WTC11 (cell line): ENCODE data around the gene MACROD2. TPM values are rescaled to one million over a fixed set of nuclear protein-coding genes. Genes with fewer than 3 reads are reported as not detected.

Experiments used
- ATAC-seq: fragments of 200-7000 bp; cut with Tn5 transposase; 2 replicates; pipeline ENCODE4 v1.10.0; 2021; ENCODE audit warnings: mild to moderate bottlenecking, moderate library complexity
- CTCF ChIA-PET: fragments of 300-600 bp; sonication (Branson Sonifier 250); formaldehyde crosslinking; loops from one replicate; lab custom pipeline; 2021; ENCODE audit warnings: antibody characterized with exemption; lab: Charles Lee
- POLR2A ChIA-PET: fragments of 350-600 bp; sonication (Branson Sonifier 250); formaldehyde crosslinking; loops from one replicate; lab custom pipeline; 2021; ENCODE audit warnings: antibody characterized with exemption; lab: Charles Lee
- DNase-seq: peaks from one replicate; pipeline ENCODE4 v3.0.0; 2021; ENCODE audit warnings: low spot score
- H3K27ac Mint-ChIP-seq: 2 replicates; pipeline ENCODE4 v1.8.0; 2021; ENCODE audit warnings: mixed read lengths
- H3K27me3 Mint-ChIP-seq: 2 replicates; pipeline ENCODE4 v1.8.0; 2021; ENCODE audit warnings: low read depth, mild to moderate bottlenecking, moderate library complexity, mixed read lengths
- H3K36me3 Mint-ChIP-seq: 2 replicates; pipeline ENCODE4 v1.8.0; 2021; ENCODE audit warnings: mixed read lengths
- H3K4me1 Mint-ChIP-seq: 2 replicates; pipeline ENCODE4 v1.8.0; 2022; ENCODE audit warnings: mixed read lengths
- H3K4me3 Mint-ChIP-seq: 2 replicates; pipeline ENCODE4 v1.8.0; 2021; ENCODE audit warnings: mild to moderate bottlenecking, moderate library complexity, mixed read lengths
- H3K9me3 Mint-ChIP-seq: 2 replicates; pipeline ENCODE4 v1.8.0; 2021; ENCODE audit warnings: mixed read lengths
- EMX1 ChIP-seq: fragments of 250-450 bp; sonication (Bioruptor Pico); IDR thresholded peaks from 2 replicates; pipeline ENCODE4 v1.8.0; 2021; ENCODE audit warnings: mild to moderate bottlenecking
- GRHL2 ChIP-seq: fragments of 250-450 bp; sonication (Bioruptor Pico); IDR thresholded peaks from 2 replicates; pipeline ENCODE4 v1.8.0; 2022; ENCODE audit warnings: mild to moderate bottlenecking, moderate library complexity; ENCODE audit not compliant: insufficient replicate concordance, severe bottlenecking
- HMGA2 ChIP-seq: fragments of 250-450 bp; sonication (Bioruptor Pico); IDR thresholded peaks from 2 replicates; pipeline ENCODE4 v1.4.0; 2021; ENCODE audit warnings: mild to moderate bottlenecking, moderate library complexity
- IRF2 ChIP-seq: sonication (generic); formaldehyde crosslinking; IDR thresholded peaks from 2 replicates; pipeline ENCODE4 v1.8.0; 2022; ENCODE audit warnings: low read depth, missing genetic modification reagents, borderline replicate concordance
- KAT7 ChIP-seq: sonication (generic); formaldehyde crosslinking; IDR thresholded peaks from 2 replicates; pipeline ENCODE4 v1.8.1; 2023; ENCODE audit warnings: missing genetic modification reagents, mild to moderate bottlenecking, borderline replicate concordance
- NFE2L1 ChIP-seq: sonication (generic); formaldehyde crosslinking; IDR thresholded peaks from 2 replicates; pipeline ENCODE4 v1.8.1; 2023; ENCODE audit warnings: missing genetic modification reagents
- NR1H2 ChIP-seq: sonication (generic); formaldehyde crosslinking; IDR thresholded peaks from 2 replicates; pipeline ENCODE4 v1.9.0; 2021; ENCODE audit warnings: mild to moderate bottlenecking, moderate library complexity, missing genetic modification reagents
- NR2C2 ChIP-seq: sonication (generic); formaldehyde crosslinking; IDR thresholded peaks from 2 replicates; pipeline ENCODE4 v1.8.0; 2022; ENCODE audit warnings: mild to moderate bottlenecking, missing genetic modification reagents
- PRRX2 ChIP-seq: fragments of 250-450 bp; sonication (Bioruptor Pico); IDR thresholded peaks from 2 replicates; pipeline ENCODE4 v1.8.0; 2021; ENCODE audit warnings: mild to moderate bottlenecking
- SMAD4 ChIP-seq: sonication (generic); formaldehyde crosslinking; IDR thresholded peaks from 2 replicates; pipeline ENCODE4 v1.8.0; 2022; ENCODE audit warnings: mild to moderate bottlenecking, missing genetic modification reagents
- SP1 ChIP-seq: sonication (generic); formaldehyde crosslinking; conservative IDR thresholded peaks from 2 replicates; pipeline ENCODE4 v1.8.1; 2022; ENCODE audit warnings: missing genetic modification reagents
- TEAD1 ChIP-seq: sonication (generic); formaldehyde crosslinking; IDR thresholded peaks from 2 replicates; pipeline ENCODE4 v1.8.0; 2022; ENCODE audit warnings: mild to moderate bottlenecking, missing genetic modification reagents
- TEAD4 ChIP-seq: sonication (generic); formaldehyde crosslinking; IDR thresholded peaks from 2 replicates; pipeline ENCODE4 v1.8.0; 2022; ENCODE audit warnings: mild to moderate bottlenecking, missing genetic modification reagents
- ZNF317 ChIP-seq: sonication (generic); formaldehyde crosslinking; IDR thresholded peaks from 2 replicates; pipeline ENCODE4 v1.8.1; 2023; ENCODE audit warnings: low read depth, mild to moderate bottlenecking, moderate library complexity, missing genetic modification reagents, borderline replicate concordance
- total RNA-seq: library from RNA; stranded (reverse); gene quantifications from 3 replicates; pipeline ENCODE4 v1.2.3, GENCODE V29; 2021
- TF ChIP-seq, protein P1 (sequence below): sonication (generic); formaldehyde crosslinking; IDR thresholded peaks from 2 replicates; pipeline ENCODE4 v1.8.1; 2022; ENCODE audit warnings: missing genetic modification reagents, borderline replicate concordance
- TF ChIP-seq, protein P2 (sequence below): fragments of 250-450 bp; sonication (Bioruptor Pico); IDR thresholded peaks from 2 replicates; pipeline ENCODE4 v1.8.0; 2021; ENCODE audit warnings: mild to moderate bottlenecking
- TF ChIP-seq, protein P3 (sequence below): fragments of 250-450 bp; sonication (Bioruptor Pico); IDR thresholded peaks from 2 replicates; pipeline ENCODE4 v2.1.2; 2022; ENCODE audit warnings: mild to moderate bottlenecking, moderate library complexity
- TF ChIP-seq, protein P4 (sequence below): sonication (generic); formaldehyde crosslinking; IDR thresholded peaks from 2 replicates; pipeline ENCODE4 v1.8.1; 2023; ENCODE audit warnings: mild to moderate bottlenecking, moderate library complexity, missing genetic modification reagents
- TF ChIP-seq, protein P5 (sequence below): sonication (generic); formaldehyde crosslinking; IDR thresholded peaks from 2 replicates; pipeline ENCODE4 v1.8.0; 2023; ENCODE audit warnings: missing genetic modification reagents, mild to moderate bottlenecking, borderline replicate concordance

The MACROD2 gene
- total RNA-seq, 1 experiment from 2014 or later: 4.1 TPM

DNA sequence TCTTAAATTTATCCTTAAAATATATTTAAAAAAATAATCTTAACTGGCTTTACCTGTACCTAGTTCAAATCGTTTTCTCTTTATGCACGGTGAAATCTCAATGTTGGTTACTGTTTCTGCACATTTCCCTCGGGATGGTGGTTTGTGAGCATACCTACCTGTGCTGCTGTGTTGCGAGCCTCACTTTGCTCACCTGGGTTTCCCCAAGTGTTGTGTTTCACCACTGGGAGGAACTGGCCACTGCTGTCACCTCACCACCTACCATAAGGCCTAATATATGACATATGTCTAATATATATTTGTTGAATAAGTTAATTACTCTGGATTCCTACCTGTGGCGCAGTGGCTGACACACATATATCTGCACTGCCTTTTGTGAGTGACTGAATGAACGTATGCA lies 835.6 kb downstream of the MACROD2 start:
- CTCF ChIA-PET: no interaction called here

DNA sequence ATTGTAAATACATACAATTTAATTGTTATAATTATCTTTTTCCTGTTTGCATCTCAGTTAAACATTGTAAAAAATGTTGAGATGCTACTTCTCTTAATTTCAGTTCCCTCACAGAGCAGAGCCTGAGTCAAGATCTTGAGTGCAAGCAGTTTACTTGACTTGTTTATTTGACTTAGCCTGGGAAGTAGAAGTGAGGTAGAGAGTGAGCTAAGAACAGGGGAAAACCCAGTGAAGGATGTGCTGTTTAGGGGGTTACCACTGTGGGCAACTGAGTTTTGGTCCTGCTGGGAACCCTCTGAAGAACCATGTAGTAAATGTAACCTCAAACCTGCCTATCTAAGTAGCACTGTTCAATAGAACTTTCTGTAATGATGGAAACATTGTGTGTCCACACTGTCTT lies 837.3 kb downstream of the MACROD2 start:
- TF ChIP-seq, protein P1, sequence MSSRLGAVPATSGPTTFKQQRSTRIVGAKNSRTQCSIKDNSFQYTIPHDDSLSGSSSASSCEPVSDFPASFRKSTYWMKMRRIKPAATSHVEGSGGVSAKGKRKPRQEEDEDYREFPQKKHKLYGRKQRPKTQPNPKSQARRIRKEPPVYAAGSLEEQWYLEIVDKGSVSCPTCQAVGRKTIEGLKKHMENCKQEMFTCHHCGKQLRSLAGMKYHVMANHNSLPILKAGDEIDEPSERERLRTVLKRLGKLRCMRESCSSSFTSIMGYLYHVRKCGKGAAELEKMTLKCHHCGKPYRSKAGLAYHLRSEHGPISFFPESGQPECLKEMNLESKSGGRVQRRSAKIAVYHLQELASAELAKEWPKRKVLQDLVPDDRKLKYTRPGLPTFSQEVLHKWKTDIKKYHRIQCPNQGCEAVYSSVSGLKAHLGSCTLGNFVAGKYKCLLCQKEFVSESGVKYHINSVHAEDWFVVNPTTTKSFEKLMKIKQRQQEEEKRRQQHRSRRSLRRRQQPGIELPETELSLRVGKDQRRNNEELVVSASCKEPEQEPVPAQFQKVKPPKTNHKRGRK (CRISPR knock-in tag): no peak
- TF ChIP-seq, protein P2, sequence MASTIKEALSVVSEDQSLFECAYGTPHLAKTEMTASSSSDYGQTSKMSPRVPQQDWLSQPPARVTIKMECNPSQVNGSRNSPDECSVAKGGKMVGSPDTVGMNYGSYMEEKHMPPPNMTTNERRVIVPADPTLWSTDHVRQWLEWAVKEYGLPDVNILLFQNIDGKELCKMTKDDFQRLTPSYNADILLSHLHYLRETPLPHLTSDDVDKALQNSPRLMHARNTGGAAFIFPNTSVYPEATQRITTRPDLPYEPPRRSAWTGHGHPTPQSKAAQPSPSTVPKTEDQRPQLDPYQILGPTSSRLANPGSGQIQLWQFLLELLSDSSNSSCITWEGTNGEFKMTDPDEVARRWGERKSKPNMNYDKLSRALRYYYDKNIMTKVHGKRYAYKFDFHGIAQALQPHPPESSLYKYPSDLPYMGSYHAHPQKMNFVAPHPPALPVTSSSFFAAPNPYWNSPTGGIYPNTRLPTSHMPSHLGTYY (CRISPR knock-in tag): no peak
- no peak for TF ChIP-seq SP1 (CRISPR knock-in tag)
- no peak for TF ChIP-seq NFE2L1 (CRISPR knock-in tag)
- TF ChIP-seq, protein P3, sequence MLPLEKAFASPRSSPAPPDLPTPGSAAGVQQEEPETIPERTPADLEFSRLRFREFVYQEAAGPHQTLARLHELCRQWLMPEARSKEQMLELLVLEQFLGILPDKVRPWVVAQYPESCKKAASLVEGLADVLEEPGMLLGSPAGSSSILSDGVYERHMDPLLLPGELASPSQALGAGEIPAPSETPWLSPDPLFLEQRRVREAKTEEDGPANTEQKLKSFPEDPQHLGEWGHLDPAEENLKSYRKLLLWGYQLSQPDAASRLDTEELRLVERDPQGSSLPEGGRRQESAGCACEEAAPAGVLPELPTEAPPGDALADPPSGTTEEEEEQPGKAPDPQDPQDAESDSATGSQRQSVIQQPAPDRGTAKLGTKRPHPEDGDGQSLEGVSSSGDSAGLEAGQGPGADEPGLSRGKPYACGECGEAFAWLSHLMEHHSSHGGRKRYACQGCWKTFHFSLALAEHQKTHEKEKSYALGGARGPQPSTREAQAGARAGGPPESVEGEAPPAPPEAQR: no peak
- no peak for TF ChIP-seq TEAD4 (CRISPR knock-in tag)
- no peak for ATAC-seq
- H3K36me3 Mint-ChIP-seq: no peaks in the 10 kb centered on the region
- ChIA-PET CTCF (no interaction called here), POLR2A (no interaction called here)
- no peaks in the 10 kb centered on the region for H3K27me3 Mint-ChIP-seq
- no peak for DNase-seq
- no peak overlapping the region for H3K27ac Mint-ChIP-seq
- no peaks in the 10 kb centered on the region for H3K9me3 Mint-ChIP-seq
- H3K4me3 Mint-ChIP-seq: no peak overlapping the region
- no peaks in the 10 kb centered on the region; the same call in 1 of the 2 replicates for H3K4me1 Mint-ChIP-seq

More for the DNA sequence above, 835.6 kb downstream of the MACROD2 start:
- H3K27ac Mint-ChIP-seq: no peak overlapping the region
- no peaks in the 10 kb centered on the region; the same call in none of the 2 replicates for H3K4me1 Mint-ChIP-seq
- no peak for DNase-seq
- no peak for TF ChIP-seq NR2C2 (CRISPR knock-in tag)
- no peak for TF ChIP-seq HMGA2 (CRISPR knock-in tag)
- no peak for TF ChIP-seq GRHL2 (CRISPR knock-in tag)
- TF ChIP-seq IRF2 (CRISPR knock-in tag): no peak
- TF ChIP-seq, protein P4, sequence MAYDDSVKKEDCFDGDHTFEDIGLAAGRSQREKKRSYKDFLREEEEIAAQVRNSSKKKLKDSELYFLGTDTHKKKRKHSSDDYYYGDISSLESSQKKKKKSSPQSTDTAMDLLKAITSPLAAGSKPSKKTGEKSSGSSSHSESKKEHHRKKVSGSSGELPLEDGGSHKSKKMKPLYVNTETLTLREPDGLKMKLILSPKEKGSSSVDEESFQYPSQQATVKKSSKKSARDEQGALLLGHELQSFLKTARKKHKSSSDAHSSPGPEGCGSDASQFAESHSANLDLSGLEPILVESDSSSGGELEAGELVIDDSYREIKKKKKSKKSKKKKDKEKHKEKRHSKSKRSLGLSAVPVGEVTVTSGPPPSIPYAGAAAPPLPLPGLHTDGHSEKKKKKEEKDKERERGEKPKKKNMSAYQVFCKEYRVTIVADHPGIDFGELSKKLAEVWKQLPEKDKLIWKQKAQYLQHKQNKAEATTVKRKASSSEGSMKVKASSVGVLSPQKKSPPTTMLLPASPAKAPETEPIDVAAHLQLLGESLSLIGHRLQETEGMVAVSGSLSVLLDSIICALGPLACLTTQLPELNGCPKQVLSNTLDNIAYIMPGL (CRISPR knock-in tag): no peak
- TF ChIP-seq TEAD1 (CRISPR knock-in tag): no peak
- TF ChIP-seq EMX1 (CRISPR knock-in tag): no peak
- TF ChIP-seq NR1H2 (CRISPR knock-in tag): no peak
- TF ChIP-seq KAT7 (CRISPR knock-in tag): no peak
- TF ChIP-seq ZNF317 (CRISPR knock-in tag): no peak
- no peak for TF ChIP-seq TEAD4 (CRISPR knock-in tag)
- TF ChIP-seq, protein P5, sequence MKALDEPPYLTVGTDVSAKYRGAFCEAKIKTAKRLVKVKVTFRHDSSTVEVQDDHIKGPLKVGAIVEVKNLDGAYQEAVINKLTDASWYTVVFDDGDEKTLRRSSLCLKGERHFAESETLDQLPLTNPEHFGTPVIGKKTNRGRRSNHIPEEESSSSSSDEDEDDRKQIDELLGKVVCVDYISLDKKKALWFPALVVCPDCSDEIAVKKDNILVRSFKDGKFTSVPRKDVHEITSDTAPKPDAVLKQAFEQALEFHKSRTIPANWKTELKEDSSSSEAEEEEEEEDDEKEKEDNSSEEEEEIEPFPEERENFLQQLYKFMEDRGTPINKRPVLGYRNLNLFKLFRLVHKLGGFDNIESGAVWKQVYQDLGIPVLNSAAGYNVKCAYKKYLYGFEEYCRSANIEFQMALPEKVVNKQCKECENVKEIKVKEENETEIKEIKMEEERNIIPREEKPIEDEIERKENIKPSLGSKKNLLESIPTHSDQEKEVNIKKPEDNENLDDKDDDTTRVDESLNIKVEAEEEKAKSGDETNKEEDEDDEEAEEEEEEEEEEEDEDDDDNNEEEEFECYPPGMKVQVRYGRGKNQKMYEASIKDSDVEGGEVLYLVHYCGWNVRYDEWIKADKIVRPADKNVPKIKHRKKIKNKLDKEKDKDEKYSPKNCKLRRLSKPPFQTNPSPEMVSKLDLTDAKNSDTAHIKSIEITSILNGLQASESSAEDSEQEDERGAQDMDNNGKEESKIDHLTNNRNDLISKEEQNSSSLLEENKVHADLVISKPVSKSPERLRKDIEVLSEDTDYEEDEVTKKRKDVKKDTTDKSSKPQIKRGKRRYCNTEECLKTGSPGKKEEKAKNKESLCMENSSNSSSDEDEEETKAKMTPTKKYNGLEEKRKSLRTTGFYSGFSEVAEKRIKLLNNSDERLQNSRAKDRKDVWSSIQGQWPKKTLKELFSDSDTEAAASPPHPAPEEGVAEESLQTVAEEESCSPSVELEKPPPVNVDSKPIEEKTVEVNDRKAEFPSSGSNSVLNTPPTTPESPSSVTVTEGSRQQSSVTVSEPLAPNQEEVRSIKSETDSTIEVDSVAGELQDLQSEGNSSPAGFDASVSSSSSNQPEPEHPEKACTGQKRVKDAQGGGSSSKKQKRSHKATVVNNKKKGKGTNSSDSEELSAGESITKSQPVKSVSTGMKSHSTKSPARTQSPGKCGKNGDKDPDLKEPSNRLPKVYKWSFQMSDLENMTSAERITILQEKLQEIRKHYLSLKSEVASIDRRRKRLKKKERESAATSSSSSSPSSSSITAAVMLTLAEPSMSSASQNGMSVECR (CRISPR knock-in tag): no peak
- TF ChIP-seq SMAD4 (CRISPR knock-in tag): no peak
- TF ChIP-seq, protein P2 (CRISPR knock-in tag): no peak
- TF ChIP-seq PRRX2 (CRISPR knock-in tag): no peak
- TF ChIP-seq, all 79 proteins: peak for 0
- H3K4me3 Mint-ChIP-seq: no peak overlapping the region
- no peaks in the 10 kb centered on the region for H3K36me3 Mint-ChIP-seq
- no peak for ATAC-seq
- H3K9me3 Mint-ChIP-seq: no peaks in the 10 kb centered on the region
- no peaks in the 10 kb centered on the region for H3K27me3 Mint-ChIP-seq
- POLR2A ChIA-PET: no interaction called here
